GM12878 (cell line): Measurements from ENCODE around the gene PALD1. TPM values are rescaled to one million over a fixed set of nuclear protein-coding genes. Genes with fewer than 3 reads are reported as not detected.

Experiments
- ATAC-seq: fragments of 200-7000 bp; cut with Tn5 transposase; 3 replicates; pipeline ENCODE4 v1.9.1; 2020; ENCODE audit warnings: mild to moderate bottlenecking, moderate library complexity
- BruUV-seq: library from RNA; stranded (reverse); fragments of 400-500 nt; replicated peaks from 2 replicates; lab custom pipeline; 2021; lab: Mats Ljungman, UMichigan
- CTCF ChIA-PET: fragments of 300-600 bp; sonication (Branson Sonifier 250); formaldehyde crosslinking; extraction: SDS; loops from one replicate; lab custom pipeline; 2021; ENCODE audit warnings: inconsistent platforms; lab: Yijun Ruan, JAX
- POLR2A ChIA-PET: fragments of 350-600 bp; formaldehyde crosslinking; extraction: SDS; loops from one replicate; lab custom pipeline; 2021; ENCODE audit warnings: inconsistent platforms; lab: Charles Lee
- RAD21 ChIA-PET: fragments of 300-600 bp; sonication (Branson Sonifier 250); formaldehyde crosslinking; loops from one replicate; lab custom pipeline; 2023; ENCODE audit warnings: antibody characterized with exemption; ENCODE audit not compliant: unreplicated experiment; lab: Charles Lee
- SMC1A ChIA-PET: fragments of 300-600 bp; sonication (Branson Sonifier 250); formaldehyde crosslinking; loops from one replicate; lab custom pipeline; 2023; ENCODE audit not compliant: unreplicated experiment, uncharacterized antibody; lab: Charles Lee
- DNase-seq: peaks from one replicate; pipeline ENCODE4 v3.0.0-alpha.2; 2011; ENCODE audit warnings: low read depth, low spot score
- FAIRE-seq: peaks from 3 replicates; lab custom pipeline; 2011; peaks lifted over from hg19 to GRCh38; lab: Jason Lieb, UNC
- H2AFZ ChIP-seq: 2 replicates; pipeline ENCODE4 v1.6.0; 2011; ENCODE audit warnings: low read depth, low read length, control low read depth; ENCODE audit not compliant: control insufficient read depth
- H3K27ac ChIP-seq: 2 replicates; pipeline ENCODE4 v1.5.1; 2011; ENCODE audit warnings: control low read depth; ENCODE audit not compliant: control insufficient read depth, insufficient read depth
- H3K27me3 ChIP-seq, 2 experiments: replicated peaks in 1 of 2; 2 replicates each; pipeline versions ENCODE4 v1.6.0 to v1.6.1; 2011; ENCODE audit warnings: low read length in 1 of 2; ENCODE audit not compliant: control insufficient read depth in 2 of 2, insufficient read depth in 2 of 2
- H3K36me3 ChIP-seq, 2 experiments: 2 replicates each; pipeline ENCODE4 v1.5.1; 2011; ENCODE audit warnings: low read length in 1 of 2; ENCODE audit not compliant: control insufficient read depth in 2 of 2, insufficient read depth in 2 of 2
- H3K4me1 ChIP-seq: 2 replicates; pipeline ENCODE4 v1.6.1; 2011; ENCODE audit warnings: mild to moderate bottlenecking, low read length, moderate library complexity, mixed read lengths; ENCODE audit not compliant: control insufficient read depth, insufficient read depth
- H3K4me2 ChIP-seq: 2 replicates; pipeline ENCODE4 v1.6.0; 2011; ENCODE audit warnings: control low read depth; ENCODE audit not compliant: control insufficient read depth, insufficient read depth
- H3K4me3 ChIP-seq: fragments of 200-600 bp; sonication (generic); 2 replicates; pipeline ENCODE4 v1.5.1; 2016
- H3K79me2 ChIP-seq: 2 replicates; pipeline ENCODE4 v1.6.0; 2011; ENCODE audit warnings: low read length; ENCODE audit not compliant: control insufficient read depth, insufficient read depth
- H3K9ac ChIP-seq: 2 replicates; pipeline ENCODE4 v1.8.0; 2011; ENCODE audit warnings: low read length, control low read depth, mixed read lengths; ENCODE audit not compliant: control insufficient read depth, insufficient read depth
- H3K9me3 ChIP-seq: replicated peaks from 3 replicates; pipeline ENCODE4 v1.5.1; 2011; ENCODE audit warnings: mild to moderate bottlenecking, low read length; ENCODE audit not compliant: control insufficient read depth, insufficient read depth
- H4K20me1 ChIP-seq: 2 replicates; pipeline ENCODE4 v1.6.0; 2011; ENCODE audit not compliant: control insufficient read depth, insufficient read depth
- ASH2L ChIP-seq: fragments of 300-600, 200-600 bp; sonication (generic); IDR thresholded peaks from 2 replicates; pipeline ENCODE4 v1.6.1; 2017; ENCODE audit warnings: low read depth, mild to moderate bottlenecking, borderline replicate concordance
- BACH1 ChIP-seq: fragments of 450-650 bp; IDR thresholded peaks from 2 replicates; pipeline ENCODE4 v1.6.1; 2017; ENCODE audit warnings: mild to moderate bottlenecking, borderline replicate concordance
- IRF4 ChIP-seq: IDR thresholded peaks from 2 replicates; pipeline ENCODE4 v1.6.1; 2011; ENCODE audit warnings: low read depth, low read length
- MEF2A ChIP-seq: IDR thresholded peaks from 2 replicates; pipeline ENCODE4 v1.6.1; 2011; ENCODE audit warnings: low read depth, mild to moderate bottlenecking, low read length, moderate library complexity; ENCODE audit not compliant: insufficient read depth
- MLLT1 ChIP-seq: fragments of 450-650 bp; IDR thresholded peaks from 2 replicates; pipeline ENCODE4 v1.6.1; 2016; ENCODE audit warnings: mild to moderate bottlenecking
- MXI1 ChIP-seq: fragments of 150-350 bp; IDR thresholded peaks from 2 replicates; pipeline ENCODE4 v1.6.1; 2011; ENCODE audit warnings: low read depth, mild to moderate bottlenecking, inconsistent platforms, low read length, improper control_type of control experiment
- NBN ChIP-seq: fragments of 450-650 bp; IDR thresholded peaks from 2 replicates; pipeline ENCODE4 v1.6.1; 2016
- NR2F1 ChIP-seq: fragments of 450-650 bp; conservative IDR thresholded peaks from 2 replicates; pipeline ENCODE4 v1.6.1; 2017; ENCODE audit warnings: mild to moderate bottlenecking
- PML ChIP-seq: IDR thresholded peaks from 2 replicates; pipeline ENCODE4 v1.6.1; 2012; ENCODE audit warnings: low read length, inconsistent platforms
- POLR2AphosphoS5 ChIP-seq: IDR thresholded peaks from 2 replicates; pipeline ENCODE4 v1.6.1; 2011; ENCODE audit warnings: mild to moderate bottlenecking, low read length, inconsistent platforms
- RAD51 ChIP-seq: fragments of 450-650 bp; IDR thresholded peaks from 2 replicates; pipeline ENCODE4 v1.6.1; 2016; ENCODE audit warnings: moderate library complexity, mild to moderate bottlenecking, inconsistent platforms
- RBBP5 ChIP-seq: fragments of 200-600 bp; sonication (generic); conservative IDR thresholded peaks from 2 replicates; pipeline ENCODE4 v1.6.1; 2016
- SIN3A ChIP-seq: IDR thresholded peaks from 2 replicates; pipeline ENCODE4 v1.6.1; 2012; ENCODE audit warnings: low read depth, low read length, improper control_type of control experiment
- TARDBP ChIP-seq: IDR thresholded peaks from 2 replicates; pipeline ENCODE4 v1.6.1; 2016; ENCODE audit warnings: borderline replicate concordance
- ZNF24 ChIP-seq: fragments of 450-650 bp; IDR thresholded peaks from 2 replicates; pipeline ENCODE4 v1.6.1; 2017; ENCODE audit warnings: antibody characterized with exemption, mild to moderate bottlenecking
- WGBS: methylation state at CpG from one replicate; pipeline ENCODE4 v1.1.6; 2016; ENCODE audit warnings: low lambda C conversion rate; ENCODE audit not compliant: insufficient replicate concordance, insufficient coverage; ENCODE audit errors: missing lambda C conversion rate; 5-methylcytosine and 5-hydroxymethylcytosine counted together
- in situ Hi-C: fragments of 300-500 bp; cut with MboI; formaldehyde crosslinking; loops from 9 replicates; pipeline ENCODE4 v1.14.3; 2018; ENCODE audit warnings: mixed read lengths
- intact Hi-C: fragments of 100-400 bp; cut with micrococcal nuclease; formaldehyde crosslinking; loops from one replicate; pipeline ENCODE4 v1.14.2; 2022; ENCODE audit not compliant: unreplicated experiment
- polyA plus RNA-seq, 11 experiments: library from polyadenylated mRNA; depleted of rRNA in 4 of 11; unstranded in 6 of 11; stranded (reverse) in 5 of 11; fragments of >200 nt; fragmentation: Nextera tagmentation in 4 of 11; fragmentation: Illumina TruSeq in 1 of 11; extraction: Ambion mirVana in 4 of 11; extraction: Trizol in 1 of 11; gene quantifications; 1 replicate in 1 of 11; 2 replicates in 10 of 11; pipeline versions ENCODE4 v1.2.1 to v1.2.3, GENCODE V29; 2011 to 2016; ENCODE audit warnings: inconsistent platforms in 2 of 11, missing spikeins in 2 of 11, low read depth in 1 of 11
- total RNA-seq, 4 experiments: library from RNA; depleted of rRNA in 3 of 4; stranded (reverse); fragments of >200 nt in 3 of 4; fragmentation: Illumina TruSeq in 1 of 4; extraction: Trizol in 1 of 4; gene quantifications; 2 replicates each; pipeline versions ENCODE4 v1.2.1 to v1.2.3, GENCODE V29; 2013 to 2021
- TF ChIP-seq, protein P1 (sequence below): fragments of 450-650 bp; IDR thresholded peaks from 2 replicates; pipeline ENCODE4 v1.6.1; 2017; ENCODE audit warnings: borderline replicate concordance
- TF ChIP-seq, protein P2 (sequence below): IDR thresholded peaks from 2 replicates; pipeline ENCODE4 v1.6.1; 2011; ENCODE audit warnings: low read depth, mild to moderate bottlenecking, low read length, moderate library complexity, borderline replicate concordance; ENCODE audit errors: extremely low read depth

PALD1 gene
- total and polyA plus RNA-seq, 10 of the 15 experiments (the other 5 are each of a cell fraction or from before 2014, with no cell fraction given) = 0.43 to 20.9 (median 9.0) TPM

GRCh38 chr10:70550459-70550858 lies 71.9 kb downstream of the PALD1 start (continued):
- TF ChIP-seq MLLT1 (no peak), PML (no peak), TARDBP (no peak), ZNF24 (no peak)

DNA sequence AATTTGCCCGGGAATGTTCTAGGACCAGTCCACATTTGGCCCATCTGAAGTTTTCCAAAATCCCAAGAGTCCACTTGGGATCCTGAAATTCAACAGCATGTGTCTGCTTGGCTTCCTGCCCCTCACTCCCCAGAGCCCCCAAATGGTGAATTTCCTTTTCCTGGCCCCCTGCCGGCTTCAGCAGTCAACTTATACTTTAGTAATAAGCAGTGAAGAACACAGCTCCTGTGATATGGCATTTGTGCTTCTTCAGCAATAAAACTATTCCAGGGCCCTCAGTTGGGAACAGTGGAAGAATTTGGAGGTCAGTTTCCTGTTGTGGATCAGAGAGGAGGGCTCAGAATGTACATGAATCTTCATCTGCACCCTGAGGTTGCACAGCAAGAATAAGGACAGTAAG lies 72.9 kb downstream of the PALD1 start:
- no peak overlapping the region for H3K4me2 ChIP-seq

More for the DNA sequence above, 72.9 kb downstream of the PALD1 start:
- H3K9me3 ChIP-seq = no peaks in the 10 kb centered on the region
- no peaks in the 10 kb centered on the region for H4K20me1 ChIP-seq
- no peaks in the 10 kb centered on the region for H3K4me1 ChIP-seq
- H3K9ac ChIP-seq = no peak overlapping the region
- H3K36me3 ChIP-seq = peaks cover 0 to 3% of the 10 kb centered on the region in 2 experiments; a peak in 2 of 4 replicates
- no peak overlapping the region for H3K27ac ChIP-seq
- intact Hi-C loops = loop anchor here (2.0 kb wide), 1 partner anchor 263 kb away; the partner anchor contains the start of gene SGPL1
- no peak overlapping the region for H3K4me3 ChIP-seq
- 70% methylated on average over 2 of the region's 2 CpGs for WGBS
- ChIA-PET CTCF (interaction anchor here (0.9 to 6.7 kb wide), 7 partner anchors 28 to 327 kb away, joined by 3 to 87 read pairs (median 5); no protein-coding TSS in a partner anchor), RAD21 (interaction anchor here (0.9 to 2.6 kb wide), 5 partner anchors 24 to 210 kb away, joined by 3 to 11 read pairs (median 3); no protein-coding TSS in a partner anchor), POLR2A (no interaction called here), SMC1A (interaction anchor here (0.7 to 4.5 kb wide), 6 partner anchors 10 to 330 kb away, joined by 3 to 45 read pairs (median 4); no protein-coding TSS in a partner anchor)
- H3K27me3 ChIP-seq = no peaks in the 10 kb centered on the region
- BruUV-seq = no TSS peak
- TF ChIP-seq, protein P1, sequence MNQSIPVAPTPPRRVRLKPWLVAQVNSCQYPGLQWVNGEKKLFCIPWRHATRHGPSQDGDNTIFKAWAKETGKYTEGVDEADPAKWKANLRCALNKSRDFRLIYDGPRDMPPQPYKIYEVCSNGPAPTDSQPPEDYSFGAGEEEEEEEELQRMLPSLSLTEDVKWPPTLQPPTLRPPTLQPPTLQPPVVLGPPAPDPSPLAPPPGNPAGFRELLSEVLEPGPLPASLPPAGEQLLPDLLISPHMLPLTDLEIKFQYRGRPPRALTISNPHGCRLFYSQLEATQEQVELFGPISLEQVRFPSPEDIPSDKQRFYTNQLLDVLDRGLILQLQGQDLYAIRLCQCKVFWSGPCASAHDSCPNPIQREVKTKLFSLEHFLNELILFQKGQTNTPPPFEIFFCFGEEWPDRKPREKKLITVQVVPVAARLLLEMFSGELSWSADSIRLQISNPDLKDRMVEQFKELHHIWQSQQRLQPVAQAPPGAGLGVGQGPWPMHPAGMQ = no peak
- TF ChIP-seq IRF4 (no peak), NR2F1 (no peak), RBBP5 (no peak), BACH1 (no peak), ASH2L (no peak), SIN3A (no peak), POLR2AphosphoS5 (no peak), MEF2A (no peak), MXI1 (no peak), RAD51 (no peak), NBN (no peak)
- TF ChIP-seq, protein P2, sequence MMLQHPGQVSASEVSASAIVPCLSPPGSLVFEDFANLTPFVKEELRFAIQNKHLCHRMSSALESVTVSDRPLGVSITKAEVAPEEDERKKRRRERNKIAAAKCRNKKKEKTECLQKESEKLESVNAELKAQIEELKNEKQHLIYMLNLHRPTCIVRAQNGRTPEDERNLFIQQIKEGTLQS = no peak
- FAIRE-seq (no peak), DNase-seq (no peak), ATAC-seq (no peak)
- H3K79me2 ChIP-seq = no peaks in the 10 kb centered on the region
- H2AFZ ChIP-seq = no peak overlapping the region
- in situ Hi-C loops = loop anchor here (5.0 kb wide), 1 partner anchor 331 kb away; no protein-coding TSS in a partner anchor
